ENCODE measurements around the gene MED13L. TPM values are rescaled to one million over a fixed set of nuclear protein-coding genes. Genes with fewer than 3 reads are reported as not detected.
A peak's percentile ranks its signal among the peaks of the same experiment; 100 is the strongest.

Gene MED13L
- total RNA-seq, 1 experiment from 2014 or later = 69.5 TPM

- H3K27me3 ChIP-seq (replicated peaks) = no peaks in the 10 kb centered on the region
- DNase-seq (ENCODE audit: low read depth in 1 of 2, low spot score in 2 of 2) = no peak
- H3K27ac ChIP-seq = no peak overlapping the region
- no peaks in the 10 kb centered on the region for H3K4me1 ChIP-seq (replicated peaks)
- no peak overlapping the region for H3K4me3 ChIP-seq
- H3K36me3 ChIP-seq = no peaks in the 10 kb centered on the region
- no peaks in the 10 kb centered on the region for H3K9me3 ChIP-seq (replicated peaks)
Observed at GRCh38 chr12:116076399-116076798, 201.1 kb downstream of the MED13L start.

- Histone ChIP-seq H3K9me3 (replicated peaks) (no peaks in the 10 kb centered on the region), H3K27me3 (replicated peaks) (no peaks in the 10 kb centered on the region), H3K27ac (no peak overlapping the region), H3K4me3 (no peak overlapping the region), H3K36me3 (no peaks in the 10 kb centered on the region), H3K4me1 (replicated peaks) (no peaks in the 10 kb centered on the region)
- no peak for DNase-seq (ENCODE audit: low read depth in 1 of 2, low spot score in 2 of 2)
Observed at GRCh38 chr12:116074686-116075085, 202.8 kb downstream of the MED13L start.

GRCh38 chr12:116071555-116072230 is 205.8 kb downstream of the MED13L start:
- H3K4me3 ChIP-seq = no peak overlapping the region
- H3K9me3 ChIP-seq (replicated peaks) = no peaks in the 10 kb centered on the region
- no peak for DNase-seq (ENCODE audit: low read depth in 1 of 2, low spot score in 2 of 2)
- no peak overlapping the region for H3K27ac ChIP-seq
- H3K36me3 ChIP-seq = no peaks in the 10 kb centered on the region
- no peaks in the 10 kb centered on the region for H3K27me3 ChIP-seq (replicated peaks)
- H3K4me1 ChIP-seq (replicated peaks) = peaks cover 8% of the 10 kb centered on the region; the same call in 1 of the 2 replicates

GRCh38 chr12:116070444-116070843 is 207.0 kb downstream of the MED13L start:
- Histone ChIP-seq H3K4me1 (replicated peaks) (peaks cover 8% of the 10 kb centered on the region), H3K36me3 (no peaks in the 10 kb centered on the region), H3K9me3 (replicated peaks) (no peaks in the 10 kb centered on the region), H3K27ac (no peak overlapping the region), H3K27me3 (replicated peaks) (no peaks in the 10 kb centered on the region), H3K4me3 (no peak overlapping the region)
- DNase-seq (ENCODE audit: low read depth in 1 of 2, low spot score in 2 of 2) = no peak

- no peak overlapping the region for H3K4me3 ChIP-seq
- peaks cover 8% of the 10 kb centered on the region for H3K4me1 ChIP-seq (replicated peaks)
- H3K27ac ChIP-seq = no peak overlapping the region
- DNase-seq (ENCODE audit: low read depth in 1 of 2, low spot score in 2 of 2) = no peak
- H3K36me3 ChIP-seq = no peaks in the 10 kb centered on the region
- H3K9me3 ChIP-seq (replicated peaks) = no peaks in the 10 kb centered on the region
- H3K27me3 ChIP-seq (replicated peaks) = no peaks in the 10 kb centered on the region
Observed at GRCh38 chr12:116069943-116070342, 207.6 kb downstream of the MED13L start.

- Histone ChIP-seq H3K27ac (no peak overlapping the region), H3K9me3 (replicated peaks) (no peaks in the 10 kb centered on the region), H3K4me1 (replicated peaks) (peaks cover 8% of the 10 kb centered on the region), H3K4me3 (no peak overlapping the region), H3K36me3 (no peaks in the 10 kb centered on the region; the same call in 1 of the 2 replicates), H3K27me3 (replicated peaks) (no peaks in the 10 kb centered on the region)
- DNase-seq (ENCODE audit: low read depth in 1 of 2, low spot score in 2 of 2) = no peak
Observed at GRCh38 chr12:116068853-116069252, 208.6 kb downstream of the MED13L start.

- Histone ChIP-seq H3K27ac (no peak overlapping the region), H3K27me3 (replicated peaks) (no peaks in the 10 kb centered on the region), H3K4me3 (no peak overlapping the region), H3K9me3 (replicated peaks) (no peaks in the 10 kb centered on the region), H3K36me3 (no peaks in the 10 kb centered on the region; the same call in 1 of the 2 replicates), H3K4me1 (replicated peaks) (peaks cover 8% of the 10 kb centered on the region)
- no peak for DNase-seq (ENCODE audit: low read depth in 1 of 2, low spot score in 2 of 2)
Observed at GRCh38 chr12:116068371-116068770, 209.1 kb downstream of the MED13L start.

- no peak for DNase-seq (ENCODE audit: low read depth in 1 of 2, low spot score in 2 of 2)
- H3K27ac ChIP-seq = no peak overlapping the region
- no peak overlapping the region for H3K4me3 ChIP-seq
- H3K36me3 ChIP-seq = no peaks in the 10 kb centered on the region; the same call in 1 of the 2 replicates
- no peaks in the 10 kb centered on the region for H3K27me3 ChIP-seq (replicated peaks)
- H3K4me1 ChIP-seq (replicated peaks) = peaks cover 8% of the 10 kb centered on the region
- H3K9me3 ChIP-seq (replicated peaks) = no peaks in the 10 kb centered on the region
Observed at GRCh38 chr12:116067892-116068291, 209.6 kb downstream of the MED13L start.

GRCh38 chr12:116066381-116067230 is 210.9 kb downstream of the MED13L start:
- Histone ChIP-seq H3K27me3 (replicated peaks) (no peaks in the 10 kb centered on the region), H3K4me3 (no peak overlapping the region), H3K9me3 (replicated peaks) (no peaks in the 10 kb centered on the region), H3K27ac (no peak overlapping the region), H3K36me3 (no peaks in the 10 kb centered on the region; the same call in 1 of the 2 replicates), H3K4me1 (replicated peaks) (peaks cover 8% of the 10 kb centered on the region)
- peak; percentile 30 to 45 for DNase-seq (ENCODE audit: low read depth in 1 of 2, low spot score in 2 of 2)

- Histone ChIP-seq H3K4me1 (replicated peaks) (peaks cover 11% of the 10 kb centered on the region), H3K27me3 (replicated peaks) (no peaks in the 10 kb centered on the region), H3K9me3 (replicated peaks) (no peaks in the 10 kb centered on the region), H3K4me3 (no peak overlapping the region), H3K36me3 (no peaks in the 10 kb centered on the region; the same call in 1 of the 2 replicates), H3K27ac (no peak overlapping the region)
- DNase-seq (ENCODE audit: low read depth in 1 of 2, low spot score in 2 of 2) = no peak
Observed at GRCh38 chr12:116065606-116066005, 211.9 kb downstream of the MED13L start.

GRCh38 chr12:116064493-116064892 is 213.0 kb downstream of the MED13L start:
- H3K4me3 ChIP-seq = no peak overlapping the region
- DNase-seq (ENCODE audit: low read depth in 1 of 2, low spot score in 2 of 2) = no peak
- no peak overlapping the region for H3K27ac ChIP-seq
- no peaks in the 10 kb centered on the region for H3K9me3 ChIP-seq (replicated peaks)
- H3K4me1 ChIP-seq (replicated peaks) = peaks cover 12% of the 10 kb centered on the region
- H3K36me3 ChIP-seq = no peaks in the 10 kb centered on the region; the same call in 1 of the 2 replicates
- H3K27me3 ChIP-seq (replicated peaks) = no peaks in the 10 kb centered on the region

- H3K9me3 ChIP-seq (replicated peaks) = no peaks in the 10 kb centered on the region
- no peaks in the 10 kb centered on the region; the same call in 1 of the 2 replicates for H3K36me3 ChIP-seq
- H3K4me1 ChIP-seq (replicated peaks) = peaks cover 4% of the 10 kb centered on the region
- H3K4me3 ChIP-seq = no peak overlapping the region
- no peak overlapping the region for H3K27ac ChIP-seq
- DNase-seq (ENCODE audit: low read depth in 1 of 2, low spot score in 2 of 2) = no peak
- H3K27me3 ChIP-seq (replicated peaks) = no peaks in the 10 kb centered on the region
Observed at GRCh38 chr12:116062698-116063097, 214.8 kb downstream of the MED13L start.

GRCh38 chr12:116060764-116061163 is 216.7 kb downstream of the MED13L start:
- DNase-seq (ENCODE audit: low read depth in 1 of 2, low spot score in 2 of 2) = no peak
- no peak overlapping the region for H3K4me3 ChIP-seq

GRCh38 chr12:116059904-116060303 is 217.6 kb downstream of the MED13L start:
- Histone ChIP-seq H3K9me3 (replicated peaks) (no peaks in the 10 kb centered on the region), H3K4me1 (replicated peaks) (peaks cover 3% of the 10 kb centered on the region; the same call in 1 of the 2 replicates), H3K27me3 (replicated peaks) (no peaks in the 10 kb centered on the region), H3K36me3 (no peaks in the 10 kb centered on the region; the same call in 1 of the 2 replicates), H3K4me3 (no peak overlapping the region), H3K27ac (no peak overlapping the region)
- no peak for DNase-seq (ENCODE audit: low read depth in 1 of 2, low spot score in 2 of 2)

More at GRCh38 chr12:116060764-116061163, 216.7 kb downstream of the MED13L start:
- peaks cover 3% of the 10 kb centered on the region; the same call in 1 of the 2 replicates for H3K4me1 ChIP-seq (replicated peaks)
- H3K27me3 ChIP-seq (replicated peaks) = no peaks in the 10 kb centered on the region
- H3K9me3 ChIP-seq (replicated peaks) = no peaks in the 10 kb centered on the region
- H3K36me3 ChIP-seq = no peaks in the 10 kb centered on the region; the same call in 1 of the 2 replicates
- no peak overlapping the region for H3K27ac ChIP-seq

All from SJSA1 (cell line).